GM21737 (cell line): ENCODE data around the gene PRMT6.
A peak's percentile ranks its signal among the peaks of the same experiment; 100 is the strongest.
"Not testable (repeated sequence)": the region's sequence is repeated elsewhere in the genome, so short reads cannot be mapped to it uniquely, and the experiment has no call there.

ENCODE experiments used
- ATAC-seq: cut with Tn5 transposase; IDR thresholded peaks from one replicate; pipeline ENCODE4 v1.9.1; 2021; ENCODE audit warnings: mild to moderate bottlenecking, moderate library complexity; ENCODE audit not compliant: unreplicated experiment

The PRMT6 gene

GRCh38 chr1:107056426-107057196, at the start of gene PRMT6:
Gene PRMT6, plus strand, starts transcription at chr1:107056674. Its CDS starts 42 bp downstream, at chr1:107056716.
- ATAC-seq, result peak; percentile 91

- no peak for ATAC-seq
Observed at GRCh38 chr1:107009281-107009680, 47.2 kb upstream of the PRMT6 start.

DNA sequence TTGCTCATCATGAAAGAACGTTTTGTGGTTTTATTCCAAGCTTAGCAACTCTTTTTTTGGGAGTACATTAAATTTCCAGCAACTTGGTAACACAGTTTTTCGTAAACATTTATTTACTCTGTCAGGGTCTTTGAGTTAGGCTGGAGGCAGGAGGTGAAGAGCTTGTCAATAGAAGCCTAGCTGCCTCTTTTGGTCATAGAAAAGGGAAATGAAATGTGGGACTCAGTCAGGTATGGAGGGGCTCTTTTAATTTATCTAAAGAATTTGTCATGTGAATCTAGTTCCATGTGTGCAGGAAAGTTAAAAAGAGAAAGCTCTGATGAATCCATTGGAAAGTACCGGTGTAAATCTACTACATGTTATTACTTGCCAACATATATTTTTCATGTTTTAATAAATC, 45.9 kb upstream of the PRMT6 start:
- ATAC-seq, result no peak

DNA sequence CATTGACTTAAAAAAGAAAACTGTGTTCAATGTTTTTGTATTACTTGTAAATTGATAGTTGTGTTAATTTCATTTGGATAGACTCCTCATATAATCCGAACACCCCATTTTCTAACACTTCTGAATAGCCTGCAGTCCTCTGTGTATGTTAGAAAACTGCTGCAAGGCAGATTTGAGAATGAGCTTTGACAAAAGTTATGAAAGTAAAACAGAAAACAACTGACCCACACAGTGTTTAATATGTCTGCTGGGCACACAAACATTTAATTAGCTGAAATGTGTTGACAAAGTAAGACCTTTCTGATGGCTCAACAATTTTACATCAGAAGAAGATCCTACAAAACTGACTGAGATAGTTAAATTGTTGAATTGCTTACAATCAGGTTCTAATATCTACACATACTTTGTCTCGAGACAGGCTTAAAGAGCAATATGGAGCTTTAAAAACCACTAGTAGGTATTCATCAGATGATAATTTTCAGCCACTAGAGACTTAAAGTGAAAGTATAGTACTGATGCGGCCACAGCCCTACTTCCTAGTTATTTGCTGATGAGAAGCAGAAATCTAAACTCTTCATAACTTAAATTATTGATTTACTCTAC, 40.0 kb upstream of the PRMT6 start:
- ATAC-seq, result peak; percentile 68

DNA sequence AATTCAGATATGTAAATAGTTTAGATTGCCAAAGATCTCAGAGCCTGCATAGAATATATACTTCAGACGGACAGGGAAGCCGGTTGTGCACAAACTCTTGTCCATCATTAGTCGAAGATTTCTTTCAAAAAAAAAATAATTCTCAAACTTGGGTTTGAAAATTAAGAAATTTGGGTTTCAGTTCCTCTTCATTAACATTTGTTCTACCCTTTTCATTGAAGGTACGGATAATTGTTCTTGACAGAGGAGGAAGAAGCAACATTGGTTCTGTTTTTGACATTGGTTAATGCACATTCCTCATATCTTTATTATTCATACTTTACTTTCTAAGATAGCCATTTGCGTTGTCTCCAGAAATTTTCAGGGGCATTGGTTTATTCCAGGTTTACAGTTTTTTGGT, 38.0 kb upstream of the PRMT6 start:
- ATAC-seq, result no peak

DNA sequence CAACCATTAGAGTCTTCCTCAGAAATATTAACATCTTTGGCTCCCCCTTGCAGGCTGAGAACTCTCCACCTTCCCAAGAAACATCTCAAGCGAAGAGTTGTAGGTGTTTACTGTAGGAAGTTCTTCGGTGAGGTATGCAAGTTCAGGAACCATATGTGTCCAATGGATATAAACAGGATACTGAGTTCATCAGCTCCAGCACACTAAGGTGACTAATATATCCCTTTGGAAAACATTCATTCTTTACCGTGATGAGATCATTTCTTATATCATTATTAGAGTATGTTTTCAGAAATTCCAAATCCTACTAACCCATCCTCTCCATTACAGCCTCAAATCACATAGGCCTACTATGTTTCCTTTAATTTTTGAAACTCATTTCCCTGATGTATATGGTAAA, 37.3 kb upstream of the PRMT6 start:
- no peak for ATAC-seq

- not testable (repeated sequence) for ATAC-seq
Observed at GRCh38 chr1:107038874-107039273, 17.6 kb upstream of the PRMT6 start.

DNA sequence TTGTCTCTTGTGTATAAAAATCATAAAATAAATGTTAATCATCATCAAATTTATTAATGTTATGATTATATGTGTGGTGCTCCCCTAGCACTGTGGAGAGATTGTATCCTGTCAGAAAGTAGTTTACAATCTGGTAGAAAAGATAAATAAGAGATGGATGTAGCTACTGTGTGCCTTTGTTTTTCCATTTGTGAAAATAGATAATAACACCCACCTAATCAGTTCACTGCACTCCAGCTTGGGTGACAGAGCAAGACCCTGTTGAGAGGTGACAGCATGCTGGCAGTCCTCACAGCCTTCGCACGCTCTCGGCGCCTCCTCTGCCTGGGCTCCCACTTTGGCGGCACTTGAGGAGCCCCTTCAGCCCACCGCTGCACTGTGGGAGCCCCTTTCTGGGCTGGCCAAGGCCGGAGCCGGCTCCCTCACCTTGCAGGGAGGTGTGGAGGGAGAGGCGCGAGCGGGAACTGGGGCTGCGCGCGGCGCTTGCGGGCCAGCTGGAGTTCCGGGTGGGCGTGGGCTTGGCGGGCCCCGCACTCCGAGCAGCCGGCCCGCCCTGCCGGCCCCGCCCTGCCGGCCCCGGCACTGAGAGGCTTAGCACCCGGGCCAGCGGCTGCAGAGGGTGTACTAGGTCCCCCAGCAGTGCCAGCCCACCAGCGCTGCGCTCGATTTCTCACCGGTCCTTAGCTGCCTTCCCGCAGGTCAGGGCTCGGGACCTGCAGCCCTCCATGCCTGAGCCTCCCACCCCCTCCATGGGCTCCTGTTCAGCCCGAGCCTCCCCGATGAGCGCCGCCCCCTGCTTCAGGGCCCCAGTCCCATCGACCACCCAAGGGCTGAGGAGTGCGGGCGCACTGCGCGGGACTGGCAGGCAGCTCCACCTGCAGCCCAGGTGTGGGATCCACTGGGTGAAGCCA, 11.9 kb upstream of the PRMT6 start:
- ATAC-seq, result not testable (repeated sequence)

DNA sequence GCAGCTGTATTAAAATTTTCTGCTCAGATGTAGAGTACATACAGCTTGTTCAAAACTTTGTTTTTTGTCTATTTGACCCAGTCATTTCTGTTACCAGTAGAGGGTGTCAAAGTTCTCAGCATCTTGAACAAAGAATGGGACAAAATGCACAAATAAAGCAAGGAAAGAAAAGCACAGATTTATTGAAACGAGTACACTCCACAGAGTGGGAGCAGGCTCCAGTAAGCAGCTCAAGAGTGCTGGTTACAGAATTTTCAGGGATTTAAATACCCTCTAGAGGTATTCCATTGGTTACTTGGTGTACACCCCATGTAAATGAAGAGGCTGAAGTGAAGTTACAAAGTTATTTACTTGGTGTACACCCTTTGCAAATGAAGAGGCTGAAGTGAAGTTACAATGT, 8.9 kb upstream of the PRMT6 start:
- no peak for ATAC-seq

GRCh38 chr1:107048241-107048640, 8.2 kb upstream of the PRMT6 start:
- no peak for ATAC-seq

DNA sequence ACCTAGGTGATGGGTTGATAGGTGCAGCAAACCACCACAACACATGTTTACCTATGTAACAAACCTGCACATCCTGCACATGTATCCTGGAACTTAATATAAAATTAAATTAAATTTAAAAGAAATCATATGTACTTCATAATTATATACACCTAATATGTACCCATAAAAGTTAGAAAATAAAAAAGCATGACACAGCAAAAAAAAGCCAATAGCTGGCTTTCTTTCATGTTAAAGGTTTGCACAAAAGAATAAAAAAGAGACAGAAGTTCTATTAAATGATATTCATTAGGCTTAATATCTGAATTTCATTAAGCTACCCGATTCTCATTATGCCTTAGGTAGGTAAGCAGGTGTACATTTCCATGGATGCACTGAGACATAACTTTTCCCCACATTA, 5.2 kb upstream of the PRMT6 start:
- ATAC-seq, result no peak

DNA sequence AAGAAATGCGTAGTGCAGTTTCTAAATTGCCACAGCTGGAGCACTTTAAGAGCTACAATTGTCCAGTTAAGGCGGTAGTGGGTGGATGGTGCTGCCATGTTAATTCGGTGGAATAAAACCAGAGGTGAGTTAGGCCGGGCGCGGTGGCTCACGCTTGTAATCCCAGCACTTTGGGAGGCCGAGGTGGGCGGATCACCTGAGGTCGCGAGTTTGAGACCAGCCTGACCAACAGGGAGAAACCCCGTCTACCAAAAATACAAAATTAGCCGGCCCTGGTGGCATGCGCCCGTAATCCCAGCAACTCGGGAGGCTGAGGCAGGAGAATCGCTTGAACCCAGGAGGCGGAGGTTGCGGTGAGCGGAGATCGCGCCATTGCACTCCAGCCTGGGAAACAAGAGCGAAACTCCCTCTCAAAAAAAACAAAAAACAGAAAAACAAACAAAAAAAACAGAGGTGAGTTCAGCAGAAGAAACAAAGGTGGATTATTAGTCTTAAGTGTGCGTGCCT, 502 bp upstream of the PRMT6 start:
- ATAC-seq, result not testable (repeated sequence)

- peak; percentile 53 for ATAC-seq
Observed at GRCh38 chr1:107057197-107058133, 991 bp downstream of the PRMT6 start.

- ATAC-seq, result no peak
Observed at GRCh38 chr1:107058245-107059032, 2.0 kb downstream of the PRMT6 start.

- no peak for ATAC-seq
Observed at GRCh38 chr1:107061886-107062285, 5.4 kb downstream of the PRMT6 start.

- ATAC-seq, result no peak
Observed at GRCh38 chr1:107073493-107073892, 17.0 kb downstream of the PRMT6 start.

DNA sequence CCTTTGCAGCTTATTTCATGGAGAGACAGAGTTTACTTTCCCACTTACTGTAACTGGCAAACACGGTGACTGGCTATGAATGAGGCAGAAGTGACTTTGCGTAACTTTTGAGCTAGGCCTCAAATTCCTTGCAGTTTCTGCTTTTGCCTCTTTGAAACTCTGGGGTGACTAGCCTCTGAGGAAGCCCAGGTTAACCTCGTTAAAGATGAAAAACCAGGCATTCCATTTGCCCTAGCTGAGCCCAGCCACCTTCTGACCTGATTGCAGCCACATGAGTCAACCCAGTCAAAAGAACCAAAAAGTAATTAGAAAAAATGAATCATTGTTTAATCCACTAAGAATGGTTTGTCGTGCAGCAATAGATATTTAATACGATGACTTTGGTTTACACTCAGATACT, 20.4 kb downstream of the PRMT6 start:
- no peak for ATAC-seq

GRCh38 chr1:107079249-107079648, 22.8 kb downstream of the PRMT6 start:
- ATAC-seq, result no peak

- ATAC-seq, result no peak
Observed at GRCh38 chr1:107081102-107081501, 24.6 kb downstream of the PRMT6 start.
